HS-27A (cell line): Measurements from ENCODE around the gene PRMT7.

ENCODE experiments used
- DNase-seq: peaks from one replicate; pipeline ENCODE4 v3.0.0-alpha.2; 2012; ENCODE audit warnings: low read depth, missing footprints

PRMT7 gene

DNA sequence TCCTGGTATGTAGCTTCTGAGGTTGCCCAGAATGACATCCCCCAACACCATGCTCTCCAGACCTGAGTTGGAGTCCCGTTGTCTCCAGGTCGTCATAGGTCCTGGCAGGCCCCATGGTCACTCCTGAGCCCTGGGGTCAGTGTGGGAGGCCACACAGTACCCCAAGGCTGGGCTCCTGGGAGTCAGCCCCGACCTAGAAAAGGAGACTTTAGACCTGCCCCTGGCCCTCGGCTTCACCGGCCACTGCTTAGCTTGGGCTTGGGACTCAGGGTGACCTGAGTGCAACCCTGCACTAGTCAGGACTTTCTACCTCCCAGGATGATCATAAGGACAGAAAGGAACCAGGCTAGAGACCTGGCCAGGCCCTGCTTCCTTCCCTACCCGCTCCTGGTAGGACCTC, 65.8 kb downstream of the PRMT7 start:
- DNase-seq, result no peak

DNA sequence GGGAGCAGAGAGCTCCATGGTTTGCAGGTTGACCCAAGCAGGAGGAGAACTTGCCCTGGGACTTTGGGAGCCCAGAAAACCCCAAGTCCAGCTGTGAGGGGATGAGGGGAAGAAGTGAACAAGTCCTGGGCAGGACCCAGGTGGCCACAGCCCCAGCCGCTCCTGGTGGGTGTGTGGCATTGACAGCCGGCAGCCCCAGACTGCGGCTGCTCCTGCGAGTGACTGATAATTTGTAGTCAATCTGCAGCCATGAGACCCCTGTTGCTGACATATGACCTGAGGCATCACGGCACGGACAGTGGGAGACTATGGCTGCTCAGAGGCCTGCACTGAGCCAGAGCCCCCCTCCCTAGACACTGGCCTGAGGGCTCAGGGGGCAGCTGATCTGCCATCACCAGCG, 66.4 kb downstream of the PRMT7 start:
- DNase-seq, result no peak

DNA sequence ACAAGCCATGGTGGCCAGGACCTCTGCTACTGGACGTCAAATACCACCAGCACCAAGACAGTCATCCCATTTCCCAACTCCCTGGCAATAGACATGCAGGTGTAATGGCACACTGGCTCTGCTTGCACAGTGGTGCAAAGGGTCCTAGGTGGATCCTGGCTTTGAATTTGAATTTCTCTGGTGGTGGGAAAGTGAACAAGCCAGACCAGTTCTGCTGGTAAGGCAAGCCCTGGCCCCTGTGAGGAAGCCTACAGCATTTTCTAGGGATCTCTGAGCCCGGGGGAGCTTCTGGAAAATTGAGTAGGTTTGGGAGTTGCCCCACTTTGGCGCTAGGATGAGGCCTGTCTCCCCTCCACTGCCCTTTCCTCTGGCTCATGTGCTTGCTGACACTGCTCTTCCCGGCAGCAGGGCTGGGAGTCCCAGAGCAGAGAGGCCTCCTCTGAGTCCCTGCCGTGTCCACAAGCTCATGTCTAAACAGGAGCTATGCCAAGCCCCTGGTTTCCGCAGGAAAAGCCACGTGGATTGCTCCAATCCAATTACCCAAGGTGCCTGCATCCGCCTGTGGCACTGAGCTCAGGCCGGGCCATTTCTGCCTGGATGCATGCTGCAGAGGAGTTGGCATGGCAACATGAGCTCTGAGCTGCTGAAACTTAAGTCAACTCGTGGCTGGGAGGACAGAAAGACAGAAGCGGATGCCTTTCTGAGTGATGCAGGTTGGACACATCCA, 67.0 kb downstream of the PRMT7 start:
- no peak for DNase-seq

DNA sequence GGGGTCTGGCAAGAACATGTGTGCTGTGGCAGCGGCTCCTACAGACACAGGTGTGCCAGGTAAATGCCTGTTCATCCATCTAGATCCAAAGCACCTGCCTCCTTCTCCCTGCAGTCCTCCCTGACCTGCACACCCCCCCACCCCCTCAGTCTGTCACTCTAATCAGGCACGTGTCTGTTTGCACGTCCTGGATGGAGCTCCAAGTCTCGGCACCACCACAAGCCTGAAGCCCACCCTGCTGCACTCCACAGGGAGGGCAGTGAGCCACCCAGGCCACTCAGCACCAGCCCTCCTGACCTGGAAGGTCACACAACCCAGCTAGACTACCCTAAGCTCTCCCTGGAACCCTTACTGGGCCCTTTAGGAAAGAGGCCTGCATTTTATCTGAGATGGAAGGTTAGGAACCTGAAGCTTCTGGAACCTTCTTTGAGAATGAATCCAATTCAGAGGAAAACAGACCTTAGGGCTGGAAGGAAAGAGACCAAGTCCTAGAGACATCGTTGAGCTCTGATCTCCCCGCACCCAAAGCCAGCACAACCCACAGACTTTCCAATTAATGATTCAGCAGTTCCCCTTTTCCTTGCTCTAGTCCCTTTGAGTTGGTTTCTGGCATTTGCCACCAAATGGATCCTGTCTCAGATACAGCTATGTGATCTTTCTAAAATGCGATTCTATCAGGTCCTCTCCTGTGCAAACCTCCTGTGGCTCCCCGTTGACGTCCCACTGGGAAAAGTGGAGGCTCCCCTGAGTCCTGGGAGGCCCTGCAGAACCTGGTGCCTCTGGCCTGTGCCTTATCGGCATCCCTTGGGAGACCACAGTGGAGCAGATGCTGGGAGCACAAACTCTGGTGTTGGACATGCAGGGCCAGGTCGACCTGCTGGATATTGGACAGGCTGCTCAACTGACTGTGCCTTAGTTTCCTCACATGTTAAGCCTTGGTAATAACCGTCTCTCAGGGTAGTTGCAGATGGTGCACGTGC, 67.9 kb downstream of the PRMT7 start:
- DNase-seq, result no peak

DNA sequence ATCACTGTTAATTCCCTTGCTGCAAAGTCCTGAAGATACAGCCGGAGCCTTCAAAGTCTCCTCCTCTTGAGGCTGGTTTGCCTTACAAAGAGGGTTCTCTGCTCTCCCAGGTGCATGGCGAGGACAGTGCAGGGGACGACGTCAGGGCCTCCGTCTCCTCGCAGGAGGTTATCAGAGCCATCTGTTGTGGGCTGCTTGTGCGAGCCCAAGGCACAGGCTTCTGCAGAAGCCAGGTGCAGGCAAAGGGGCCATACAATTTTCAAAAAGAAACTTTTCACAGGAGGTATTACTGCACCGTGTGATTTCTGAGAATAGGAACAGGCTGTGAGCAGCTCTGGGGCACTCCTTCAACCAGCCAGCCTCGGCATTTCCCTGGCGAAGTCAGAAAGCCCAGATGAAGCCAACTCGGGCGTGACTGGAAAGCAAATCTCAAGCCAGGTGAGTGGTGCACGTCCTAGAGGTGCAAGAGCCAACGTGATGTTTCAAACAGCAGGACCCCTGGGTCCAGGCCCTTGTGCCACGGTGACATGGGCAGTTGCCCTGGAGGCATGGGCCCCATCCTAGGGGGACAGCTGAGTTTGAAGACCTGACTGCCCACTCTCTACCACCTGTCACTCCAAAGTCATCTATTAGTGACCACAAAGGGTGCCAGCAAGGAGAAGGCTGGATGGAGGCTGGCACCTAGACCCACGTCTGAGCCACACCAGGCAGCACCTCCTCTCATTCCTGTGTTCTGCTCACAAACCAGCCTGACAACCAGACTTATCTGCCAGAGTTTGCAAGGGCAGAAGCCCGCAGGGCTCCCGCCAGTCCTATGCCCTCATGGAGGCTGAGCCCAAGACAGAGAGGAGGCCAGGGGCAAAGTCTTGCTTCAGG, 68.9 kb downstream of the PRMT7 start:
- DNase-seq, result no peak

DNA sequence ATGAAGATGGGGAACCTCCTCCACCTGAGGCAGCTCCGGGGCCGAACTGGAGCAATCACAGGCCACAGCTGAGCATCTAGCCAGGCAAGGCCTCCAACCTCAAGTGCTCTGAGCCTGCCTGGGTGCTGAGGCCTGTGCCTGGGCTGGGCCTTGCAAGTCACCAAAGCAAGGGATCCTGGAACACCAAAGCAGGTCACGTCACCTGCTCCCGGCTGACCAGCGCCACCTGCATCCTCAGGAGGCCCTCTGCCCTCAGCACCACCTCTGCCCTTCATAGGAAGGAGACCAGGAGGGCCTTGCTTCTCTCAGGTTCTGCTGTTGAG, 69.5 kb downstream of the PRMT7 start:
- DNase-seq, result no peak

DNA sequence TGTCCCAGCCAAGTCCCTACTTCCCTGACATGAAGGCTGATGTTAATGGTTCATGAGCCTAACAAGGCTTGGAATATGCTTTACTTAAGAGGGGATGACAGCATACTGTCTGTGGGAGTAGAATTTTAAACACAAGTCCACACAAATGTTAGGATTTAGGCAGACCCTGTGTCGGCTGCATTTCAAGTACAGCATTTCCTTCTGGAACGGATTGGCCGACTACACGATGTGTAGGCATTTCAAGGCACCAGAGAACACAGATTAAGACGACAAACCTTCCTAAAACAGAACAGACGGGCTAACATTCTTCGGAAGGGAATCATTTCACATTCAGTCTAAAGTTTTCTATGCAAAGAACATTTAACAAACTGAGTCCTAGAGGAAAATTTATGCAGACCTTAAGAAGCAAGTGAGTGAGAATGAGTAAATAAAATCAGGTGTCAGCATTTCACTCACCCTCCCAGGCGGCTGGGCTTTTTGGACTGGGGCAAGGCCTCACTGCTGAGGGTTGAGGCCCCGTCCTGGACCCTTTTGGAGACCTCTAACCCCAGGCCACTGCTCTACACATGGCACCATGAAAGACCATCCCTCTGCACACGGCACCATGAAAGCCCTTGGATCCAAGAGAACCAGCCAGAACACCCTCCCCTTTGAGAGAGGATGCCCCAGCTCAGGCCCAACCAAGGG, 70.0 kb downstream of the PRMT7 start:
- no peak for DNase-seq

DNA sequence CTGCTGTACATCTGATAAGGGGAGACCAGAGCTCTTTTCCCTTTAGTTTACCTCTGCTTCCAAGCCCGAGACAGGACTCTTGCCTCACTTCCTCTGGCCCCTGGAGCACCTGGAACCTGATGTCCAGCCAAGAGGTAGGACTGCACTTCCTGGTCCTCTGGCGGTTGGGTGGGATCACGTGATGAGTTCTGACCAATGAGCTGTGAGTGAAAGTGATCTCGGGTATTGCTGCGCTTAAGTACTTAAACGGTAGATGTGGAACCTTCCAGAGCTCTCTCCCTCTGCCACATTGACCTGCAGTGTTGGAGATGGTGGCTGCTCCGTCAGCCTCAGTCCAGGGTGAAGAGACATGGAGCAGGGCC, 70.5 kb downstream of the PRMT7 start:
- no peak for DNase-seq

DNA sequence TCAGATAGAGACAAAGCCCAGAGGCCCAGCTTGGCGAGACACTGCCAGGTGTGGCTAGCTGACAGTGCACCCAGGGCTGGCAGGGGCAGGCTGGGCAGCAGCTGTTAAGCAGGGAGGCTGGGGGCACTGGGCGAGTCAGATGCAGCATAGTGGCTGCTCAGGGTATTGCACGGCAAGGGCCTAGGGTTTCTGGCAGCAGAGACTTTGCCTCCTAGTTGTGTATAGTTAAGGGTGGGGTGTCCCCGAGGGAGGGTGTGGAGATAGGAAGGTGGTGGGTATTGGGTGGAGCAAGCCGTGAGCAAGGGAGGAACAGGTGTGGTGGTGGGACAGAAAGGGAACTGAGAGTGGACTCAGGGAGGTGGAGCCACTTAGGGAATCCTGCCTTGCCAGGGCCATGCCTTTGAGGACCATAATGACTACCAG, 71.5 kb downstream of the PRMT7 start:
- no peak for DNase-seq

DNA sequence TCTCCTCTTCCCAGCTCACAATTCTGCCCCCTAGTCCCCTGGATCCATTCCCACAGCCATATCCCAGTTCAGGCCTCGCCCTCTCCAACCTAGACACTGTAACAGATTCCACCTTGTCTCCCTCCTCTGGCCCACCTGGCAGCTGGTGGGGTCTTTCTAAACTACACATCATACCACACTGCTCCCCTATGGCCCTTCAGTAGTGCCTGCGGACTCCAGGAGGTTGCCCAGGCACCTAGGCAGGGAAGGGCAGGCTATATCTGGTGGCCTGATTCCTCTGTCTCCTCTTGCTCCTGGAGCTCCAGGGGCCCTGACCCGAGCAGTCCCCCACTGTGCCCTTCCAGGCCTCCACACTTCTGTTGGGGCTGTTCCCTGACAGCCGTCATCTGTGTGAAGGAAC, 73.0 kb downstream of the PRMT7 start:
- DNase-seq, result no peak

DNA sequence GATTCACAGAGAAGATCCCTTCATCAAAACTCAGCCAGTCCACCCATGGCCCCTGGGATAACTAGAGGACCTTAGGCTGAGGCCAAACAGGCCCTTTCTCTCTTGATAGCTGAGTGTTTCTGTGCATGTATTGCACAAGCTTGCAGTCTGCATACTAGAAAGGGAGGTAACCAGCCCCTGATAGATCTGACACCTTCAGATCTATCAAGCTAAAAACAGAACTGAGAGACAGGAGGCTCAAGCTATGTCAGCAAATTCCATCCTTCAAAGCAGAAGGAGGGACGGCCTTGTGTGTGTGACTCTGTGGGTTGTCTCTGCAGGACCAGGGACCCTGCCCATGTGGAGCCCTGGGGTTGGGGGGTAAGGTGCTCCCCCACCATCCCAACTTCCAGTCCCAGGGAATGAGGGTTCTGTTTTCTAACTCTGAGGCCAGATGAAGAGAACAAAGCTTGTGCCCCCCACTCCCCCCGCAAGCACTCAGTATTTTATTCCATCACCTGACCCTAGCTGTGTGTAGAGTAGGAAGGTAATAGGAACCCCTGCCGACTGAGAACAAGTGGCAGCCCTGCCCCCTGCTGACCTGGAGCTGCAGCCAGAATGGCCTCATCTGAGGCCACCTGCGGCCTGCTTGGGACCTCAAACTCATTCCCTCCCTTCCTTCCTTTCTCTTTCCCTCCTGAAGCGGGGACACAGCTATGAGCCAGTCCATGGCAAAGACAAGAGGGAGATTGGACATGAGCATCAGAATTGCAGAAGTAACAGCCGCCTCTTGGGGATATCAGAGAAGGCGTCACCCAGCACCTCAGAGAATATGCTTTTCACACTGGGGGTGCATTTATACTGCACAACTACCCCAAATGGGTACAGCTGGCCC, 73.7 kb downstream of the PRMT7 start:
- no peak for DNase-seq

DNA sequence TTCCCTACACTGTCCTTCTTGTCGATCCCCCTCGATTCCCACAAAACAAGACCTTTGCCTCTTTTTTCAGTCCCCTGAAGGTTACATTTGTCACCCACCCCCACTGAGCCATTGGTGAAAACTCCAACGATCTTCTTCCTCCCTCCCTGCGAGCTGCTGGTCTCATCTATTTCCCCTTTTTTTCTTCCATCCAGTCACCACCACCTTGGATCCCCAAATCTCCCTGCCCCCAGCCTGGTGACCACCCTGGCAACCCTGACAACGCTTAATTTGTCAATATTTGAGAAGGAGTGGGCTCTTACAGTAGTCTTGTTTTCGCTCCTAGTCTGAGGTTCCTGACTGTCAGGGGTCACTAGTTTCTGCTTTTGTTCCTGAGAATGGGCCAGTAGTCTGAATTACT, 74.6 kb downstream of the PRMT7 start:
- DNase-seq, result no peak

DNA sequence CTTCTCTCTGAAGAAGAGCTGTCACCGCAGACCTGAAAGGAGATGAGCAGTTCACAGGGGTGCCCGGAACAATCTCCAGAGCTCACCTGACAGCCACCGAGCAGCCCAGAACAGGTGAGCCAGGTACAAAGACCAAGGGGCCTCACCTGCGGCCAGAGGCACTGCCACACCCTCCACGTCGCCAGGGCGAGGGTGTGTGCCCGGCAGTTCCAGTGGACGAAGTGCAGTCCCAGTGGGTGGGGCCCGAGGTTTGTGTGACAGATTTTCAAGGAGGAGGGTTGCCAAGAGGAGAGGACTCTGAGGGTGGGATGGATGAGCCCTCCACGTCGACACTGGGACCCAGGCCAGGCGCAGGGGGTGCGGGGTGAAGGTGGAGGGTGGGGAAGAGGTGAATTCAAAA, 75.8 kb downstream of the PRMT7 start:
- DNase-seq, result no peak

DNA sequence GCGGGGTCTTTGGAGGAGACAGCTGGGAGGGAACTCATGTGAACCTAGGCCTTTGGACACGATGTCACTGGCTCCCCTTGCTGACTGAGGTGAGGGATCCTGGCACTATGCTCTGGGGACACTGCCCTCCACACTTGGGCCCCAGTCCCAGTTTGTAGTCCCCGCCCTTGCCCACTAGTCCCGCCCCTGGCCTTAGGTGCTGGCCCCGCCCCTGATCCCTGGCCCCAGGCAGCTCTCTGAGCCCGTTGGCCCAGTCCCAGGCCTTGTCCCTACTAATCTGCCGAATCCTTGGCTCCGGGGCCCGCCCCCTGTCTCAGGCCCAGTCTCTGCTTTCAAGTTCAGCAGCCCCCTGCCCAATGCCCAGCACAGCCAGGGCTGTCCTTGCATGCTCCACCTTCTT, 76.5 kb downstream of the PRMT7 start:
- DNase-seq, result no peak

DNA sequence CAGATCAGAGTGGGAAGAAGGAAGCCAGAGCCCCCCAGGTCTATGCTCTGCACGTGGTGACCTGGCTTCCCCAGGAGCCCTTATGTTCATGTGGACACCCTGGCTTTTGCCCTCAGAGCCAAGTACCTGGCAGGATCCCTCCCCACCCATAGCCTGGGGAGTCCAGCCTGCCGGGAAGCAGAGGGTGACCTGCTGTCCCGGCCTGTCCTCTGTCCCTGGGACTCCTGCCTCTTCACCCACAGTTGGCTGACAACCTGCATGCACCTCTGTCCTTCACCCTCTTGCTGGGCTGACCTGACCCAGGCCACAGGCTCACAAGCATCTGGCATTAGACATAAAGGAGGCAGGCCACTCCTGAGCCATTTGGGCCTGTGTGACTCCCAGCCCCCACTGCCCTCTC, 77.3 kb downstream of the PRMT7 start:
- DNase-seq, result no peak

DNA sequence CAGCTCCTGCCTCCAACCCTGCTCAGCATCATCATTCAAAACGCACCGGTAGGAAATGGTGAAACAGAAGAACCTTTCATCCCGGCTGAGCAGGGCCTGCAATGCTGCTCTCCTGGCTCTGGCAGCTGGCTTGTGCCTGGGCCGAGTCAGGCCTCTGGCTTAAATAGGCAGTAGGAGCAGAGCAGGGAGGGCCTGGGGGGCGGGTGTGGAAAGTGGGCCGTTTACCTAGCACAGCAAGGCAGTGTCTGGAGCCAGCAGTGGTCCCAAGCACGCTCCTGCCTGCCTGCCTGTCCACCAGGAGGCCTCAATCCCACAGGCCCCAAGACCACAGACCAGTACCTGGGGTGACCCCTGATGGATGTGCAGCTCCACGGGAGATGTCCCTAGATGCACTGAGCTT, 78.2 kb downstream of the PRMT7 start:
- DNase-seq, result no peak

DNA sequence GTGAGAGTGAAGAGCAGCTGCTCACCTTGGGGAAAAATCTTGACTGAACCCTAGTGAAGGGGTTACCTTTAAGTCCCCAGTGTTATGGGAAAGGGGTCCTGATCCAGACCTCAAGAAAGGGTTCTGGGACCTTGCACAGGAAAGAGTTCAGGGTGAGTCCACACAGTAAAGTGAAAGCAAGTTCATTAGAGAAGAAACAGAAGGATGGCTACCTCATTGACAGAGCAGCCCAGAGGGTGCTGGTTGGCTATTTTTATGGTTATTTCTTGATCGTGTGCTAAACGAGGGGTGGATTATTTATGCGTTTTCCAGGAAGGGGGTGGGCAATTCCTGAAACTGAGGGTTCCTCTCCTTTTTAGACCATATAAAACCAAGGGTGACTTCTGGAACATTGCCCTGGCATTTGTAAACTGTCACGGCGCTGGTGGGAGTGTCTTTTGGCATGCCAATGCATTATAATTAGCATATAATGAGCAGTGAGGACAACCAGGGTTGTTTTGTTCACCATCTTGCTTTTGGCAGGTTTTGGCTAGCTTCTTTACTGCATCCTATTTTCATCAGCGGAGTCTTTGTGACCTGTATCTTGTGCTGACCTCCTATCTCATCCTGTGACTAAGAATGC, 79.0 kb downstream of the PRMT7 start:
- DNase-seq, result no peak

DNA sequence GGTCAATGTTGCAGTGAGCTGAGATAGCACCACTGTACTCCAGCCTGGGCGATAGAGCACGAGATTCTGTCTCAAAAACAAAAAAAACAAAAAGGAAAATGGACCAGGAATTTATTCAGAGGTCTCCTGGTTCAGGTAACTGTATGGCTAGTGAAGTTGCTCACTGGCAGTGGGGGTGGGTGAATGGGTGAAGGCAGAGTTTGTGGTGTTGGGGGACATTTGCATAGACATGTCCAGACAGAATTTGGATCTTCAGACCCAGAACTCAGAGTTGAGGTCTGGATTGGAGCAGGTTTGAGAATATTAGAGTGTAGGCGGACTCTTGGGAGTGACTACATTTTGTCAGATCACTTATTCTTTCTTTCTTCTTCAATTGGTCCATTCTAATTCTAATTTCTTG, 82.5 kb downstream of the PRMT7 start:
- DNase-seq, result no peak

DNA sequence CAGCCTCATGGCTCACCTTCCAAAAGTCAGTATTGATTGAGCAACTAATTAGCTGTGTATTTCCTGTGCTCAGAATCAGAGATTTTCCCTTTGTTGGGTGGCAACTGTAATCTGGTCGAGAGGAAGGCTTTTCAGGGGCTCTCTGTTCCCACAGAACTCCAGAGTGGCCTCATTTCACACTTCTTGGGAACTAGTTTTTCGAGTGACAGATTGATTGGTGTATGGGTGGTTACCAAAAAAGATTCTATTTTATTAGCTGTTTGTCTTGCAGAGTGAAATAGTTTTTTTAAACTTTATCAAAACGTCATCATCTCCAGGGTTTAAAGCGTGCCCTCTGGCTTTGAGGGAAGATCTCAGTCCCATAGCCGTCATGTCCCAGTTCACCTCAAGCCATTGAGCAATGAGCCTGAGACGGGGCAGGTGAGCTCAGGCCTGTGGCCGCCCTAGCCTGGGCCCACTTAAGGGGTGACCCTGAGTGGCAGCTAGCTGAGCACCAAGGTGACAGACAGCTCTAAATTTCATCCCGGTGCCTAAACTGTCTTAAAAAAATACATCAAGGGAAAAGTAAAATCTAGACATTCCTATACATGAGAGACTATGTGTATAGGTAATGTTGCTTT, 84.5 kb downstream of the PRMT7 start:
- DNase-seq, result no peak

DNA sequence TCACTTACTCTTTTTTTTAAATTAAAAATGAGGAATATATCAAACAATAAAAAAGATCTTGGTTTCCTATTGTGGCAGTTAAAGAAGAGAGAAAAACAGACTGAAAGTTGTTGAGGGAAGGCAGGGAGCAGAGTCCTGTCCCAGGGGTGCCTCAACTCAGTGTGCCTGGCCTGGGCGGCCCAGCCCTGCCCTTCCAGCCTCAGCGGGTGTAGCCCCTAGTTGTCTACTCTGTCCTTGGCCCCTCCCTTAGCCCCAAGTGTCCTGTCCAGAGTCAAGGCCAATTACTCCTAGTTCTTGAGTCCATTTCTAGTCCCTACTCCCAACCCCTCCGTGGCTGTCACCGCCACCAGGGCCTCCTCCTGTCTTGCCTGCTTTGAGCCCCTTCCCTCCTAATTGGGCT, 85.0 kb downstream of the PRMT7 start:
- DNase-seq, result no peak
